ENCODE measurements around the gene FARSB. TPM values are rescaled to one million over a fixed set of nuclear protein-coding genes. Genes with fewer than 3 reads are reported as not detected.
"Not testable (repeated sequence)": the region's sequence is repeated elsewhere in the genome, so short reads cannot be mapped to it uniquely, and the experiment has no call there.

Gene FARSB
- total RNA-seq, 1 experiment from 2014 or later: 72.1 TPM

DNA sequence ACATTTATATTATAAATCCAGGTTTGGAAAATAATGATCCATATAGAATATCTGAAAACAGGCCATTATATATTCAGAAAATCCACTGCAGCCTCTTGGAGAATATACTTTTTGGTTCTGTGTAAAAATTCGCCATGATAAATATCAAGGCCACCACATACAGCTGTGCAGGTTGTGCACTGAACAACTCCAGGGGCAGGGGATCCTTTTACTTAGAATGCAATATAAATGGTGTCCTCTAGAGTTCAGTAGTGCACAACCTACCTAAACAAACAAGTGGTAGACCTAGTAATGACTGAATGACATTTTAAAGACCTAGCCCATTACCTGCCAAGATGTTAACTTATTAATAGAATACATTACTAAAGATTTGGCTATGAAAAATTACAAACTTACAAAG, 37.9 kb upstream of the FARSB start:
- Histone ChIP-seq H3K27ac (ENCODE audit: low read depth, low read length, poor library complexity, severe bottlenecking) (no peak overlapping the region), H3K36me3 (ENCODE audit: insufficient read depth, low read length, poor library complexity, severe bottlenecking) (no peaks in the 10 kb centered on the region), H3K4me3 (ENCODE audit: low read depth, low read length, poor library complexity, severe bottlenecking) (no peak overlapping the region), H3K27me3 (replicated peaks; ENCODE audit: insufficient read depth, low read depth, low read length, poor library complexity) (no peaks in the 10 kb centered on the region), H3K9me3 (ENCODE audit: low read depth, low read length, poor library complexity, severe bottlenecking) (no peaks in the 10 kb centered on the region), H3K4me1 (ENCODE audit: insufficient read depth, low read length, poor library complexity, severe bottlenecking) (peaks cover 15% of the 10 kb centered on the region)
- BruUV-seq (replicated peaks): no TSS peak
- TF ChIP-seq, protein P1, sequence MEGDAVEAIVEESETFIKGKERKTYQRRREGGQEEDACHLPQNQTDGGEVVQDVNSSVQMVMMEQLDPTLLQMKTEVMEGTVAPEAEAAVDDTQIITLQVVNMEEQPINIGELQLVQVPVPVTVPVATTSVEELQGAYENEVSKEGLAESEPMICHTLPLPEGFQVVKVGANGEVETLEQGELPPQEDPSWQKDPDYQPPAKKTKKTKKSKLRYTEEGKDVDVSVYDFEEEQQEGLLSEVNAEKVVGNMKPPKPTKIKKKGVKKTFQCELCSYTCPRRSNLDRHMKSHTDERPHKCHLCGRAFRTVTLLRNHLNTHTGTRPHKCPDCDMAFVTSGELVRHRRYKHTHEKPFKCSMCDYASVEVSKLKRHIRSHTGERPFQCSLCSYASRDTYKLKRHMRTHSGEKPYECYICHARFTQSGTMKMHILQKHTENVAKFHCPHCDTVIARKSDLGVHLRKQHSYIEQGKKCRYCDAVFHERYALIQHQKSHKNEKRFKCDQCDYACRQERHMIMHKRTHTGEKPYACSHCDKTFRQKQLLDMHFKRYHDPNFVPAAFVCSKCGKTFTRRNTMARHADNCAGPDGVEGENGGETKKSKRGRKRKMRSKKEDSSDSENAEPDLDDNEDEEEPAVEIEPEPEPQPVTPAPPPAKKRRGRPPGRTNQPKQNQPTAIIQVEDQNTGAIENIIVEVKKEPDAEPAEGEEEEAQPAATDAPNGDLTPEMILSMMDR (conservative IDR thresholded peaks at IDR 0.05; ENCODE audit: low read depth, low read length): peak; percentile 44; the same call in 1 of the 2 replicates
- TF ChIP-seq EZH2 (IDR thresholded peaks at IDR 0.05; ENCODE audit: borderline replicate concordance, low read depth, low read length, poor library complexity, severe bottlenecking): no peak
- CTCF ChIA-PET: interaction anchor here (1.1 kb wide), 1 partner anchor 120 kb away, joined by 3 read pairs; no protein-coding TSS in a partner anchor
- POLR2A ChIA-PET (ENCODE audit: low non-redundant PET): no interaction called here
- DNase-seq (ENCODE audit: low spot score): peak; percentile 44
- intact Hi-C loops (cut with micrococcal nuclease; ENCODE audit: unreplicated experiment): loop anchor here (5.0 to 10.0 kb wide), 3 partner anchors 208 to 1101 kb away; no protein-coding TSS in a partner anchor

DNA sequence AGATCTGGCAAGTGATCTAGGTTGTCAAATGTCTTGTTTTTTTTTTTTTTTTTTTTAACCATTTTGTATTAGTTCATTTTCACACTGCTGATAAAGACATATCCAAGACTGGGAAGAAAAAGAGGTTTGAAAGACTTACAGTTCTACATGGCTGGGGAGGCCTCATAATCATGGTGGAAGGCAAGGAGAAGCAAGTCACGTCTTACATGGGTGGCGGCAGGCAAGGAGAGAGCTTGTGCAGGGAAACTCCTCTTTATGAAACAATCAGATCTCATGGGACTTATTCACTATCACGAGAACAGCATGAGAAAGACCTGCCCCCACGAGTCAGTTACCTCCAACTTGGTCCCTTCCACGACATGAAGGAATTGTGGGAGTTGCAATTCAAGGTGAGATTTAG, 37.5 kb upstream of the FARSB start:
- H3K36me3 ChIP-seq (ENCODE audit: insufficient read depth, low read length, poor library complexity, severe bottlenecking); H3K4me3 ChIP-seq (ENCODE audit: low read depth, low read length, poor library complexity, severe bottlenecking); POLR2A ChIA-PET (ENCODE audit: low non-redundant PET); H3K27me3 ChIP-seq (replicated peaks; ENCODE audit: insufficient read depth, low read depth, low read length, poor library complexity); H3K27ac ChIP-seq (ENCODE audit: low read depth, low read length, poor library complexity, severe bottlenecking); BruUV-seq (replicated peaks); H3K9me3 ChIP-seq (ENCODE audit: low read depth, low read length, poor library complexity, severe bottlenecking); DNase-seq (ENCODE audit: low spot score): not testable (repeated sequence)
- intact Hi-C loops (cut with micrococcal nuclease; ENCODE audit: unreplicated experiment): loop anchor here (5.0 to 10.0 kb wide), 3 partner anchors 209 to 1101 kb away; no protein-coding TSS in a partner anchor
- CTCF ChIA-PET: interaction anchor here (1.1 kb wide), 1 partner anchor 120 kb away, joined by 3 read pairs; no protein-coding TSS in a partner anchor
- peaks cover 15% of the 10 kb centered on the region for H3K4me1 ChIP-seq (ENCODE audit: insufficient read depth, low read length, poor library complexity, severe bottlenecking)

DNA sequence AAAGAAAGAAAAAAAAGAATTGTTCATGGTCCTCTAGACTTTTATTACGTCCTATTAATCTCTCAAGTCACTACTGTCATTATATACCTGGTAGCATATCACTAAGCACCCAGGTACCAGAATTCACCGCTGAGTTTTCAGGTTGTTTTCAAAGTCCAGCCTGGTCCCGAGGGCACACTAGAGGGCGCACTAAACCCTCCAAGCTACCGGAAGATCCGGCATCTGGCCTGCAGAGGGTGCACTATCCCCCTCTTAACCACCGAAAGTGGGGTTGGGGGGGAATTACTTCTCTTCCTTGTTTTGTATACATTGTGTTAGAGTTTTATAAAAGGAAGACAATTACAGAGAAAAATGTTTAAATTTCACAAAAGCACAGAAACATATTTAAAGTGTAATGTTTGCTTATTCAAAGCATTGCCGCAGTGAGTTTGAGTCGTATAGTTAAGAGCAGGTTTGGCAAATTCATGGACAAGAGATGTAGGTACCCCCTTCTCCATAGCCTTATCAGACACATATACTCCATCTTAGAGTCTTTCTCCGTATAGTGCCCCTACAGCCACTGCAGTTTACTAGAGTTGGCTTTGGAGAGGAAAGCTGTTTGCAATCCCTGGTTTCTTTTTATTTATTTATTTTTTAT, 34.8 kb upstream of the FARSB start:
- intact Hi-C loops (cut with micrococcal nuclease; ENCODE audit: unreplicated experiment): loop anchor here (5.0 to 10.0 kb wide), 3 partner anchors 212 to 1104 kb away; no protein-coding TSS in a partner anchor
- Histone ChIP-seq H3K27me3 (replicated peaks; ENCODE audit: insufficient read depth, low read depth, low read length, poor library complexity) (no peaks in the 10 kb centered on the region), H3K4me1 (ENCODE audit: insufficient read depth, low read length, poor library complexity, severe bottlenecking) (peaks cover 15% of the 10 kb centered on the region), H3K9me3 (ENCODE audit: low read depth, low read length, poor library complexity, severe bottlenecking) (no peaks in the 10 kb centered on the region), H3K36me3 (ENCODE audit: insufficient read depth, low read length, poor library complexity, severe bottlenecking) (no peaks in the 10 kb centered on the region), H3K4me3 (ENCODE audit: low read depth, low read length, poor library complexity, severe bottlenecking) (no peak overlapping the region), H3K27ac (ENCODE audit: low read depth, low read length, poor library complexity, severe bottlenecking) (no peak overlapping the region)
- BruUV-seq (replicated peaks): no TSS peak
- ChIA-PET CTCF (interaction anchor here (0.6 to 1.0 kb wide), 7 partner anchors 9 to 954 kb away, joined by 3 to 6 read pairs (median 3); no protein-coding TSS in a partner anchor), POLR2A (ENCODE audit: low non-redundant PET) (no interaction called here)
- no peak for TF ChIP-seq EZH2 (IDR thresholded peaks at IDR 0.05; ENCODE audit: borderline replicate concordance, low read depth, low read length, poor library complexity, severe bottlenecking)
- TF ChIP-seq, protein P1 (conservative IDR thresholded peaks at IDR 0.05; ENCODE audit: low read depth, low read length): peak; percentile 100
- DNase-seq (ENCODE audit: low spot score): peak; percentile 89
